ENCODE measurements around the gene LRRC32. TPM values are rescaled to one million over a fixed set of nuclear protein-coding genes. Genes with fewer than 3 reads are reported as not detected.
A peak's percentile ranks its signal among the peaks of the same experiment; 100 is the strongest.

Gene LRRC32
- total RNA-seq, 2 experiments from 2014 or later, result 0.32 to 4.7 TPM

DNA sequence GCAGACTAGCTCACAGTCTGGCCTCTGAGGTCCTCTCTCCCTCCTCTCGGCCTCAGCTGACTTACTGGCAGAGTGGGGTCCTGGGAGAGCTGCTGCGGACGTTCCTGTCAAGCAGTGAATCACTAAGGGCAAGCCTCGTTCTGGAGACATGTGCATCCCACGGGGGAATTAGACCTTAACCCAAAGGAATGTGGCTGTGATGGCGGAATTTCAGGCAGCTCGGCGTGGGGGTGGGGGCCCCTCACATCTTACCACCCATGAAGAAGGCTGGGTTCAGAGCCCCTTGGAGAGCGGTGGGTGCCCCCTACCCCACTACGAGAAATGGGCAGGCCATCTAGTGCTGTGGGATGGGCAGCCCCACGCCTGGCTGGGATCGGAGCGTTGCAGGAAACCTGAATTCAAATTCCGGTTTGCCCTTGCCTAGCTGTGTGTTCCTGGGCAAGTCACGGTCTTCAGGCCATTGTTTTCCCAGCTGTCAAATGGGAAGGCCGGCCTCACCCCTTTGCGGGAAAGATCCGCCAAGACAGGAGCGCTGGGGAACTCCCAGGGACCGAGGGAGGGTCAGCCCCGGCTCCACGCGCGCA, 554 bp downstream of the LRRC32 start:
- H3K4me1 Mint-ChIP-seq, result peaks cover 32% of the 10 kb centered on the region
- peak overlapping the region; percentile 40 for H3K4me3 Mint-ChIP-seq

DNA sequence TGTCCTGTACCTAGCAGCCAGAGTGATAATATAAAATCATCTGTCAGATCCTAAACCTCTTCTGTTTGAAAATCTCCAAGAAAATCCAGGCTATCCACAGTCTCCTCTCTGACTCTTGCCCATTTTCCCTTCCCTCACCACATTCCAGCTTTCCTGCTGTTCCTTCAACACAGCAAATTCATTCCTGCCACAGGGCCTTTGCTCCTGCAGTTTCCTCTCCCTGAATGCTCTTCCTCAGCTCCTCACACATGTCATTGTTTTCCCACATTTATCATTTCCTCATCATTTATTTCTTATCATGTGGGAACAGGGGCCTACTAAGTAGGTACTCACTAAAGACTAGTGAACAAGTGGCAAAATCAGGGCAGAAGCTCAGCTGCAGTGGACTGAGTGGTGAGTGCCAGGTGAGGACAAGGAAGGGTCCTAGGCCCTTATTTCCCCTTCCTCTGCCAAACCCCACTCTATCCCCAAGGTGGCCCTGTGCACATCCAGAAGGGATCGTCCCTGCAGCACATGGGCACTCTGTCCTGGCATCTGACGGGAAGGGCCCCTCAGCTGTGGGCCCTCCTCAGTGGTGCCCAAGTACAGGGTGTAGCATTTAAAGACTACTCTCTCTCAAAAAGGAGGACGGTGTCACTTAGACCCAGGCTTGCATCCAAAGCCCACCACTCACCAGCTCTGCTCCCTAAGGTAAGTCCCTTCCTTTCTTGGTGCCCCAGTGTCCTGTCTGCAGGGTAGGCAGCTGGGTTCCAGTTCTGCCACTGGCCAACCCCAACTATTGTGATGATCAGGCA, 2.0 kb downstream of the LRRC32 start:
- Mint-ChIP-seq H3K27me3 (peaks cover 34% of the 10 kb centered on the region), H3K9me3 (ENCODE audit: low read depth) (no peaks in the 10 kb centered on the region), H3K4me1 (peaks cover 39% of the 10 kb centered on the region), H3K36me3 (no peaks in the 10 kb centered on the region), H3K27ac (no peak overlapping the region), H3K4me3 (no peak overlapping the region)
- ATAC-seq (no peak), DNase-seq (no peak)
- CTCF ChIA-PET, result no interaction called here

More for the DNA sequence above, 554 bp downstream of the LRRC32 start:
- H3K36me3 Mint-ChIP-seq, result no peaks in the 10 kb centered on the region
- ATAC-seq (no peak), DNase-seq (no peak)
- H3K27me3 Mint-ChIP-seq, result peaks cover 34% of the 10 kb centered on the region
- H3K27ac Mint-ChIP-seq, result no peak overlapping the region
- H3K9me3 Mint-ChIP-seq (ENCODE audit: low read depth), result no peaks in the 10 kb centered on the region
- CTCF ChIA-PET, result interaction anchor here (0.8 to 1.1 kb wide), 5 partner anchors 10 to 463 kb away, joined by 3 read pairs; no protein-coding TSS in a partner anchor

- Mint-ChIP-seq H3K9me3 (ENCODE audit: low read depth) (no peaks in the 10 kb centered on the region), H3K36me3 (no peaks in the 10 kb centered on the region), H3K27ac (no peak overlapping the region), H3K4me3 (no peak overlapping the region), H3K27me3 (peaks cover 34% of the 10 kb centered on the region), H3K4me1 (peaks cover 32% of the 10 kb centered on the region)
- ATAC-seq, result no peak
- no peak for DNase-seq
- CTCF ChIA-PET, result no interaction called here
Measured at GRCh38 chr11:76667856-76668255, 2.7 kb downstream of the LRRC32 start.

GRCh38 chr11:76667271-76667818, 3.2 kb downstream of the LRRC32 start:
- DNase-seq, result no peak
- Mint-ChIP-seq H3K27ac (no peak overlapping the region), H3K9me3 (ENCODE audit: low read depth) (no peaks in the 10 kb centered on the region), H3K36me3 (no peaks in the 10 kb centered on the region), H3K4me1 (peaks cover 28% of the 10 kb centered on the region), H3K4me3 (no peak overlapping the region), H3K27me3 (peaks cover 34% of the 10 kb centered on the region)
- no peak for ATAC-seq
- CTCF ChIA-PET, result no interaction called here

- H3K9me3 Mint-ChIP-seq (ENCODE audit: low read depth), result no peaks in the 10 kb centered on the region
- DNase-seq (no peak), ATAC-seq (no peak)
- CTCF ChIA-PET, result no interaction called here
- H3K4me1 Mint-ChIP-seq, result peaks cover 24% of the 10 kb centered on the region
- peaks cover 34% of the 10 kb centered on the region for H3K27me3 Mint-ChIP-seq
- no peaks in the 10 kb centered on the region for H3K36me3 Mint-ChIP-seq
- H3K4me3 Mint-ChIP-seq, result no peak overlapping the region
- H3K27ac Mint-ChIP-seq, result no peak overlapping the region
Measured at GRCh38 chr11:76666830-76667229, 3.7 kb downstream of the LRRC32 start.

DNA sequence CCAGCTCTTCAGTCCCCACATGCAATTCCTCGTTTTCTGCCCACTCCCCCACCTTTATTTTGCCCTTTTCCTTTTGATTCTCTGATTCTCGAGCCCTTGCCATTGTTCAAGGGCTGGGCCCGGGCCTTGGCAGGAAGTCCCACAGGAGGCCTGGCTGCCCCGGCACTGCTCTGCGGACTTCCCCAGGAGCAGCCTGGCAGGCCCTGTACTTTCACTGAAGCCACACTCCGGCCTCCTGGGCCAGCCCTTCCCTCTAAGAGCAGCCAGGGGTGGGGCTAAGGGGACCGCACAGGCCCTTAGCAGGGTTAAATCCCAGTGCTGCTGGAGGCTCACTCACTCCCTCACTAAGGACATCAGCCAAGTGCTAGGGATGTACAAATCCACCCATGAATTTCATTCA, 4.1 kb downstream of the LRRC32 start:
- Mint-ChIP-seq H3K27ac (no peak overlapping the region), H3K27me3 (peaks cover 30% of the 10 kb centered on the region), H3K4me1 (peaks cover 20% of the 10 kb centered on the region), H3K4me3 (no peak overlapping the region), H3K9me3 (ENCODE audit: low read depth) (no peaks in the 10 kb centered on the region), H3K36me3 (no peaks in the 10 kb centered on the region)
- CTCF ChIA-PET, result interaction anchor here (1.2 kb wide), 1 partner anchor 10 kb away, joined by 3 read pairs; no protein-coding TSS in a partner anchor
- no peak for ATAC-seq
- no peak for DNase-seq

DNA sequence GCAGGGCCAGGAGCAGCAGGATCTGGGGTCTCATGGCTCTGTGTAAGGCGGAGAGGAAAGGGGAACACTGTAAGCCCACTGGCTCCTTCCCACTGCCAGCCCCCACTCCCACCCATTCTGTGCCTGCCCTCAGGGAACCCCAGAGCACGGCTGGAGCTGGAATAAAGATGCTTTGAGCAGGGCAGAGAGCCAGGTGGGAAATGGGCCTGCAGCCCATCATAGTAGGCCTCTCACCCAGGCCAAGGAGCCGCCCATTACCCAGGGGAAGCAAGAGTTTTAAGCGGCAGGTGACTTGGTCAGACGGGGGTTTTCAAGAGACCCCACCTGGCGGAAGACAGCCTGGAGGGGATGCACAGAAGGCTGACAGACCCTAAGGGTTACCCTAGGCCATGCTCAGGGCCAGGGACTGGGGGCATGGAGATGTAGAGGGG, 4.6 kb downstream of the LRRC32 start:
- Mint-ChIP-seq H3K9me3 (ENCODE audit: low read depth) (no peaks in the 10 kb centered on the region), H3K36me3 (no peaks in the 10 kb centered on the region), H3K27ac (no peak overlapping the region), H3K4me3 (no peak overlapping the region), H3K4me1 (peaks cover 17% of the 10 kb centered on the region), H3K27me3 (peaks cover 26% of the 10 kb centered on the region)
- ATAC-seq, result no peak
- no peak for DNase-seq
- CTCF ChIA-PET, result interaction anchor here (1.2 kb wide), 1 partner anchor 11 kb away, joined by 3 read pairs; no protein-coding TSS in a partner anchor

DNA sequence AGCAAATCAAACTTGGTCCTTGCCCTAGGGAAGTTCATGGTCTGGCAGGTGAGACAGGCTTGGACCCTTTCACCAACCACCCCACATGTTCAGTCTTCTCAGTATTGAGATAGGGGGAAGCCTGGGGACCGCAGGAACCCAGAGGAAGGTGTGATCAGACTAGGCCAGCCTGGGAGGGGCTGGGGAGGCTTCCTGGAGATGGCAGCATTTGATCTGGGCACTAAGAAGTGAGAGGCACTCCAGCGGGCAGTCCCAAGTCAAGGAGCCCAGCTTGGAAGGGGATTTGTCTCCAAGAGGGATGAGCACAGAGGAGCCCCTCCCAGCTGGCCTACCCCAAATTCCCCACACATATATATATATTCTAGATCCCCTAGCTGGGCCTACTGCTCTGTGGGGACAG, 5.4 kb downstream of the LRRC32 start:
- CTCF ChIA-PET, result interaction anchor here (1.2 kb wide), 2 partner anchors 11 kb away, joined by 3 read pairs; no protein-coding TSS in a partner anchor
- DNase-seq (no peak), ATAC-seq (peak; percentile 62)
- Mint-ChIP-seq H3K27me3 (peaks cover 25% of the 10 kb centered on the region), H3K4me3 (no peak overlapping the region), H3K36me3 (no peaks in the 10 kb centered on the region), H3K27ac (peak overlapping the region; percentile 55), H3K9me3 (ENCODE audit: low read depth) (no peaks in the 10 kb centered on the region), H3K4me1 (peaks cover 16% of the 10 kb centered on the region)

- no peak overlapping the region for H3K4me3 Mint-ChIP-seq
- H3K36me3 Mint-ChIP-seq, result no peaks in the 10 kb centered on the region
- CTCF ChIA-PET, result interaction anchor here (1.2 to 1.5 kb wide), 2 partner anchors 11 to 457 kb away, joined by 3 to 5 read pairs; no protein-coding TSS in a partner anchor
- peaks cover 19% of the 10 kb centered on the region for H3K27me3 Mint-ChIP-seq
- peaks cover 12% of the 10 kb centered on the region for H3K4me1 Mint-ChIP-seq
- ATAC-seq, result peak; percentile 76
- H3K9me3 Mint-ChIP-seq (ENCODE audit: low read depth), result no peaks in the 10 kb centered on the region
- peak; percentile 61 for DNase-seq
- peak overlapping the region; percentile 55 for H3K27ac Mint-ChIP-seq
Measured at GRCh38 chr11:76664578-76665061, 5.9 kb downstream of the LRRC32 start.

- DNase-seq (no peak), ATAC-seq (no peak)
- H3K4me3 Mint-ChIP-seq, result no peak overlapping the region
- CTCF ChIA-PET, result interaction anchor here (1.2 to 1.5 kb wide), 2 partner anchors 12 to 456 kb away, joined by 3 to 5 read pairs; no protein-coding TSS in a partner anchor
- H3K9me3 Mint-ChIP-seq (ENCODE audit: low read depth), result no peaks in the 10 kb centered on the region
- H3K4me1 Mint-ChIP-seq, result peaks cover 12% of the 10 kb centered on the region
- peaks cover 13% of the 10 kb centered on the region for H3K27me3 Mint-ChIP-seq
- no peak overlapping the region for H3K27ac Mint-ChIP-seq
- no peaks in the 10 kb centered on the region for H3K36me3 Mint-ChIP-seq
Measured at GRCh38 chr11:76663912-76664440, 6.6 kb downstream of the LRRC32 start.

DNA sequence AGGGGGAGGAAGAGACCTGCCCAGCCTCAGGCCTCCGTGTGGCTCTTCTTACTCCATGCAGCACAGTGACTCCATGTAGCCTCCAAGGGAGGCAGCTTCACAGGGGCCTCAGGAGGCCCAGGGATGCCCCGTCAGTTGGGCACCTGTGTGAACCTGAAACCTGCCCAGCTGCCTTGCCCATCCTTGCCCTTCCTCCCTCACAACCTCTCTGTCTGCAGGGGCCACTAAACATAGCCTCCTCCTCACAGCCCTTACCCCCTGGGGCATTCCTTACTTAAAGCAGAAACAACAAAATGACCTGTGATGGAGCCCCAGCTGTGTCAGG, 7.1 kb downstream of the LRRC32 start:
- ATAC-seq, result no peak
- Mint-ChIP-seq H3K4me1 (peaks cover 12% of the 10 kb centered on the region), H3K9me3 (ENCODE audit: low read depth) (no peaks in the 10 kb centered on the region), H3K27ac (no peak overlapping the region), H3K36me3 (no peaks in the 10 kb centered on the region), H3K27me3 (peaks cover 8% of the 10 kb centered on the region), H3K4me3 (no peak overlapping the region)
- CTCF ChIA-PET, result interaction anchor here (0.9 to 1.5 kb wide), 2 partner anchors 17 to 456 kb away, joined by 4 to 5 read pairs; no protein-coding TSS in a partner anchor
- DNase-seq, result no peak

- DNase-seq (no peak), ATAC-seq (no peak)
- no peaks in the 10 kb centered on the region for H3K9me3 Mint-ChIP-seq (ENCODE audit: low read depth)
- no peak overlapping the region for H3K27ac Mint-ChIP-seq
- no peaks in the 10 kb centered on the region for H3K36me3 Mint-ChIP-seq
- no peak overlapping the region for H3K4me3 Mint-ChIP-seq
- CTCF ChIA-PET, result interaction anchor here (0.9 to 1.5 kb wide), 2 partner anchors 18 to 455 kb away, joined by 4 to 5 read pairs; no protein-coding TSS in a partner anchor
- H3K4me1 Mint-ChIP-seq, result peaks cover 12% of the 10 kb centered on the region
- peaks cover 2% of the 10 kb centered on the region for H3K27me3 Mint-ChIP-seq
Measured at GRCh38 chr11:76662656-76663485, 7.7 kb downstream of the LRRC32 start.

All from activated CD8-positive, alpha-beta memory T cell treated with anti-CD3 and anti-CD28 coated beads, Interleukin-2, amount 10 ng/mL, durations not matched to agents 7 days and 5 days (primary cell).